Adrenal gland (tissue), 12 donors: Measurements from ENCODE around the gene PALMD. TPM values are rescaled to one million over a fixed set of nuclear protein-coding genes. Genes with fewer than 3 reads are reported as not detected.

Source experiments
- DNase-seq, 7 donors: peaks; one replicate each; pipeline ENCODE4 v3.0.0-alpha.2; 2019 to 2020
- H3K27ac ChIP-seq, 5 donors: fragments of 200-600 bp; sonication (generic) in 4 of 5; 1 replicate in 3 of 5; 2 replicates in 2 of 5; pipeline versions ENCODE4 v1.5.1 to v1.8.0; 2016 to 2020; ENCODE audit warnings: mild to moderate bottlenecking in 1 of 5
- H3K27me3 ChIP-seq: fragments of 200-600 bp; 2 replicates; pipeline ENCODE4 v1.8.0; 2021
- H3K36me3 ChIP-seq, 2 donors: fragments of 200-600 bp; replicated peaks in 1 of 2; 1 replicate in 1 of 2; 2 replicates in 1 of 2; pipeline versions ENCODE4 v1.5.1 to v1.8.0; 2018 to 2022
- H3K4me1 ChIP-seq, 2 donors: fragments of 200-600 bp; replicated peaks in 1 of 2; 1 replicate in 1 of 2; 2 replicates in 1 of 2; pipeline versions ENCODE4 v1.5.1 to v1.8.0; 2018 to 2021
- H3K4me3 ChIP-seq, 4 donors: fragments of 200-600 bp; sonication (generic) in 3 of 4; one replicate each; pipeline ENCODE4 v1.5.1; 2016 to 2018
- H3K9me3 ChIP-seq, 3 donors: fragments of 200-600 bp; sonication (generic) in 1 of 3; replicated peaks in 1 of 3; 1 replicate in 2 of 3; 2 replicates in 1 of 3; pipeline versions ENCODE4 v1.5.1 to v1.8.0; 2016 to 2021
- POLR2A ChIP-seq, 2 donors: fragments of 450-650 bp; IDR thresholded peaks; one replicate each; pipeline ENCODE4 v1.6.1; 2017; ENCODE audit warnings: antibody characterized with exemption in 2 of 2, mild to moderate bottlenecking in 2 of 2, moderate library complexity in 1 of 2
- WGBS, 4 donors: extraction: QIAGEN DNeasy Blood & Tissue Kit in 2 of 4; methylation state at CpG; one replicate each; pipeline versions ENCODE4 v1.1.5 to v1.1.7; 2013 to 2017; 5-methylcytosine and 5-hydroxymethylcytosine counted together
- intact Hi-C, 2 donors: fragments of 100-400 bp; cut with DNase I; formaldehyde crosslinking; loops; one replicate each; pipeline versions ENCODE4 v1.14.1 to v1.15.0; 2022 to 2023
- polyA plus RNA-seq, 3 donors: library from polyadenylated mRNA; stranded (reverse); fragments of 200-250 nt in 2 of 3; fragments of 350-450 nt in 1 of 3; fragmentation: Illumina TruSeq in 1 of 3; extraction: RNeasy Lipid Tissue Mini Kit (QIAGEN cat#74804) in 1 of 3; gene quantifications; one replicate each; pipeline ENCODE4 v1.2.3, GENCODE V29; 2013 to 2014
- total RNA-seq, 9 donors: library from RNA; depleted of rRNA in 4 of 9; stranded (reverse); fragments of >200 nt in 4 of 9; fragments of 120-200 nt in 1 of 9; fragmentation: NEBNext Ultra II Directional in 1 of 9; extraction: Animal tissue kit (Norgen Biotek cat#: 25700) in 1 of 9; gene quantifications; one replicate each; pipeline versions ENCODE4 v1.1.0 to v1.2.4, GENCODE V29; 2013 to 2023
- TF ChIP-seq, protein P1 (sequence below), 6 experiments: fragments of 450-650 bp in 4 of 6; fragments of 200-600 bp in 2 of 6; sonication (generic) in 1 of 6; IDR thresholded peaks; 1 replicate in 5 of 6; 2 replicates in 1 of 6; pipeline versions ENCODE4 v1.5.1 to v1.8.0; 2016 to 2021; ENCODE audit warnings: antibody characterized with exemption in 6 of 6, mild to moderate bottlenecking in 2 of 6, moderate library complexity in 1 of 6
- donor health status: healthy with polysubstance abuse.
- donor health status: Bipolar disorder and iron deficiency.
- donor health status: DM: yes; HTN: yes; CAD: no.
- donor health status: DM: no; HTN: no; CAD: no.
- donor health status: DM: no; HTN: no; CAD: no.
- donor health status: DM: yes; HTN: yes; CAD: no.

The PALMD gene
- total and polyA plus RNA-seq, 12 donors: 35.8 to 189 (median 66.0) TPM

DNA sequence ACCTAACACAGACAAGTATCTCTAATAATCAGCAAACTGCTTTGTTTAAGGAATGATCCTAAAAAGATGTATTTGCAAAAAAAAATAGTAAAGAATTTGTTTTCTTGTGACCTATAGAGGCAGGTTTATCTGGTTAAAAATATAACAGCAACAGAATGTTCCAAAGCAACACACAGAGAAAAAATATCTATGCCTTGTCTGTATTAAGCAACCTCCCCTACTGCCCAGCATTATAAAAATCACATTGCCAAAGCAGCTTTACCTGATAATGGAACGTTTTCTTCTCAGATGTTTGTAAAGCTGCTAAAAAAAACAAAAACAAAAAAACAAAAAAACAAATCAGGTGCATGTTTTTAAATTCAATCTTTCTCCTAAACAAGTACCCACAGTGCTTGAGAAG, 24.7 kb downstream of the PALMD start:
- peaks cover 31 to 58% of the 10 kb centered on the region in 2 donors for H3K4me1 ChIP-seq
- TF ChIP-seq, protein P1, sequence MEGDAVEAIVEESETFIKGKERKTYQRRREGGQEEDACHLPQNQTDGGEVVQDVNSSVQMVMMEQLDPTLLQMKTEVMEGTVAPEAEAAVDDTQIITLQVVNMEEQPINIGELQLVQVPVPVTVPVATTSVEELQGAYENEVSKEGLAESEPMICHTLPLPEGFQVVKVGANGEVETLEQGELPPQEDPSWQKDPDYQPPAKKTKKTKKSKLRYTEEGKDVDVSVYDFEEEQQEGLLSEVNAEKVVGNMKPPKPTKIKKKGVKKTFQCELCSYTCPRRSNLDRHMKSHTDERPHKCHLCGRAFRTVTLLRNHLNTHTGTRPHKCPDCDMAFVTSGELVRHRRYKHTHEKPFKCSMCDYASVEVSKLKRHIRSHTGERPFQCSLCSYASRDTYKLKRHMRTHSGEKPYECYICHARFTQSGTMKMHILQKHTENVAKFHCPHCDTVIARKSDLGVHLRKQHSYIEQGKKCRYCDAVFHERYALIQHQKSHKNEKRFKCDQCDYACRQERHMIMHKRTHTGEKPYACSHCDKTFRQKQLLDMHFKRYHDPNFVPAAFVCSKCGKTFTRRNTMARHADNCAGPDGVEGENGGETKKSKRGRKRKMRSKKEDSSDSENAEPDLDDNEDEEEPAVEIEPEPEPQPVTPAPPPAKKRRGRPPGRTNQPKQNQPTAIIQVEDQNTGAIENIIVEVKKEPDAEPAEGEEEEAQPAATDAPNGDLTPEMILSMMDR (IDR thresholded peaks at IDR 0.05): no peak
- TF ChIP-seq POLR2A (IDR thresholded peaks at IDR 0.05): no peak
- H3K27me3 ChIP-seq: no peaks in the 10 kb centered on the region
- intact Hi-C loops: no loop called here
- peak overlapping the region in 3 of 5 donors; percentile 64 to 72 (median 69) for H3K27ac ChIP-seq
- no peaks in the 10 kb centered on the region for H3K9me3 ChIP-seq
- 34 to 45% (median 41%) methylated on average over 1 of the region's 1 CpG for WGBS, 4 donors
- DNase-seq: no peak
- H3K4me3 ChIP-seq: no peak overlapping the region
- H3K36me3 ChIP-seq: peaks cover 0 to 18% of the 10 kb centered on the region in 2 donors

DNA sequence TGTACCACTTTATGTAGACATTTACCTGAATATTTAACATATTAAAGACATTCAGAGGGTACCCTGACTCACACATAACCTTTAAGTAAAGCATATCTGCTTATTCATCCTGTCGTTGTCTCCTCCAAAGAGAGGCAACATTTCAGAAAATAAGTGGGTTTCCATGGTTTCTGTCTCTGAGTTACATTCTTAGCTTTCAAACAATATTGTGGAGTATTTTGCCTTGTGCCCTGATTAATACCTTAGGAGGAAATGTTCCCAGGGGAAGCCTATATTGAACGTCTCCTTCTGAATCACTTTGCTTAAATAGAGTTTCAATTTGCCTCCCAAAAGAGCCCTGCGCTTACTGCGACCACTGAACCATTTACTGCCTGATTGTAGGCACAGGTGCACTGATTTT, 26.1 kb downstream of the PALMD start:
- DNase-seq: no peak
- no peaks in the 10 kb centered on the region for H3K9me3 ChIP-seq
- peaks cover 34 to 60% of the 10 kb centered on the region in 2 donors for H3K4me1 ChIP-seq
- intact Hi-C loops: no loop called here
- peaks cover 0 to 18% of the 10 kb centered on the region in 2 donors for H3K36me3 ChIP-seq
- TF ChIP-seq, protein P1 (IDR thresholded peaks at IDR 0.05): no peak
- TF ChIP-seq POLR2A (IDR thresholded peaks at IDR 0.05): no peak
- no peaks in the 10 kb centered on the region for H3K27me3 ChIP-seq
- H3K27ac ChIP-seq: peak overlapping the region; percentile 32 to 77 (median 64)
- H3K4me3 ChIP-seq: no peak overlapping the region
- WGBS, 4 donors: 60 to 71% (median 62%) methylated on average over 4 of the region's 4 CpGs

DNA sequence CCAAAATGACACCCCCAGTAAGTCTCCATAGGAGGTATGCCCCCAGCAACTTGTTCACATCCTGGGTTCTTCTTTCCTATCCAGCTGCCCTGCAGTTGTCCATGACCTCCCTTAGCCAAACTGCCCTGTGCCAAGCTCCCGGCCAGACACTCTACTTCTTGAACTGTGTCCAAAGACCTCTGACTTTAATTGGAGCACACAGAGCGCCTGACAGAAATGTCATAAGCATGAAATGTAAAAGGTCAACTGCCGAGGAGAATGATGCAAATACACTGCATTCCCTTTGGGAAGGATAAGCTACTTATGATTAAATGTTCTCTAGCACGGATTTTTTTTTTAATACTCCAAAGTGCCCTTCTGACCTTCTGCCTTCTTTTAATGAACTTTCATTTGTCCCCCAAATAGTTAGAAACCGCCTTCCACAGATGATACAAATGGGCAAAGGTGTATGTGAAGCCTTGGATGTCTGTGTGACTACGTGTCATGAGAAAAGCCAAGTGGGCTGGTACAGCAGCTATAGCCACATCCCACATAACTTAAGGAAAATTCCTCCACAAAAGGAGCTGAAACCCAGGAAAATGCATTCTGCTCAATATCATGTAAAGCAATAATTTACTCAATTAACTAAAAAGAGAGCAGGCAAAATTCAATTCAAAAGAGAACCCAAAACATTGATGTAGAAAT, 26.8 kb downstream of the PALMD start:
- 22 to 33% (median 27%) methylated on average over 6 of the region's 6 CpGs for WGBS, 4 donors
- intact Hi-C loops: no loop called here
- peak overlapping the region; percentile 46 to 77 (median 64) for H3K27ac ChIP-seq

DNA sequence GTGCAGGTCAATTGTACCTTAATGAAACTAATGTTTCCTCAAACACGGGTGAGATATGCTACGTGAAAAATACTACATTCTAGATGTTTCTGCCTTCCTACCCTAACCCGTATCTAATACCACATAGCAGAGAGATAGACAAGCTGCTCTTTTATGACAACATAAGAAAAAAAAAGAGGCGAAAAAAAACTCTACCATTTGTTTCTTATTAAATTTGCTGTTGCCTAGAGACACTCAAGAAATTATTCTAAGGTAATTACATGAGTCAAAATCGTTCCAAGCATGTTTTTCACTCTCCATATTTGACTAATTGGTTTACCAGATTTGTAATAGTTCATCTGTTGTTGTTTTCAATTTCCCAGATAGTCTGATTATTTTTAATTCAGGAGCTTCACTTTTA, 27.4 kb downstream of the PALMD start:
- peak overlapping the region in 3 of 5 donors; percentile 64 to 77 (median 72) for H3K27ac ChIP-seq
- TF ChIP-seq, protein P1 (IDR thresholded peaks at IDR 0.05): no peak
- TF ChIP-seq POLR2A (IDR thresholded peaks at IDR 0.05): no peak
- H3K4me3 ChIP-seq: no peak overlapping the region
- no peak for DNase-seq
- intact Hi-C loops: no loop called here
- WGBS, 4 donors: 78 to 87% (median 82%) methylated on average over 4 to 5 of the region's 5 CpGs
- H3K9me3 ChIP-seq: no peaks in the 10 kb centered on the region
- no peaks in the 10 kb centered on the region for H3K27me3 ChIP-seq
- peaks cover 0 to 8% of the 10 kb centered on the region in 2 donors for H3K36me3 ChIP-seq
- H3K4me1 ChIP-seq: peaks cover 37 to 63% of the 10 kb centered on the region in 2 donors

More for the DNA sequence above, 26.8 kb downstream of the PALMD start:
- Histone ChIP-seq H3K4me3 (no peak overlapping the region), H3K36me3 (peaks cover 0 to 14% of the 10 kb centered on the region in 2 donors), H3K4me1 (peaks cover 37 to 63% of the 10 kb centered on the region in 2 donors), H3K27me3 (no peaks in the 10 kb centered on the region), H3K9me3 (no peaks in the 10 kb centered on the region)
- peak; percentile 53 to 86 (median 80) for DNase-seq
- TF ChIP-seq, protein P1 (IDR thresholded peaks at IDR 0.05): no peak
- TF ChIP-seq POLR2A (IDR thresholded peaks at IDR 0.05): peak in 1 of 2 donors; percentile 50
